H1 (cell line): Measurements from ENCODE around the gene LY6G6D. TPM values are rescaled to one million over a fixed set of nuclear protein-coding genes. Genes with fewer than 3 reads are reported as not detected.

Experiments used
- CTCF ChIA-PET: fragments of 300-600 bp; sonication (Branson Sonifier 250); formaldehyde crosslinking; loops from one replicate; lab custom pipeline; 2021; ENCODE audit not compliant: partially characterized antibody; lab: Charles Lee
- POLR2A ChIA-PET: fragments of 300-600 bp; sonication (Branson Sonifier 250); formaldehyde crosslinking; loops from one replicate; lab custom pipeline; 2021; ENCODE audit warnings: inconsistent platforms; ENCODE audit not compliant: partially characterized antibody; lab: Charles Lee
- DNase-seq, 2 experiments: peaks; one replicate each; pipeline versions ENCODE4 v3.0.0 to v3.0.0-alpha.2; 2010 to 2022; ENCODE audit warnings: low spot score in 2 of 2, low read depth in 1 of 2, mixed read lengths in 1 of 2
- FAIRE-seq: peaks from 2 replicates; lab custom pipeline; 2011; peaks lifted over from hg19 to GRCh38; lab: Jason Lieb, UNC
- H2AFZ ChIP-seq: 2 replicates; pipeline ENCODE4 v1.8.1; 2012; ENCODE audit warnings: low read length, inconsistent platforms
- H2AK5ac ChIP-seq: 2 replicates; pipeline ENCODE4 v1.6.1; 2013; ENCODE audit warnings: low read depth, low read length
- H2BK120ac ChIP-seq: replicated peaks from 2 replicates; pipeline ENCODE3; 2013; ENCODE audit warnings: low read depth, low read length, inconsistent platforms
- H2BK12ac ChIP-seq: 2 replicates; pipeline ENCODE4 v1.6.1; 2013; ENCODE audit warnings: low read depth, low read length
- H2BK15ac ChIP-seq: 2 replicates; pipeline ENCODE4 v1.6.1; 2013; ENCODE audit warnings: low read length
- H2BK20ac ChIP-seq: 2 replicates; pipeline ENCODE4 v1.6.1; 2013; ENCODE audit warnings: low read length
- H2BK5ac ChIP-seq: 2 replicates; pipeline ENCODE4 v1.6.1; 2013; ENCODE audit warnings: low read depth, low read length
- H3K14ac ChIP-seq: 2 replicates; pipeline ENCODE4 v1.6.1; 2013; ENCODE audit warnings: inconsistent platforms; ENCODE audit not compliant: insufficient read length
- H3K18ac ChIP-seq: 2 replicates; pipeline ENCODE4 v1.6.1; 2013; ENCODE audit warnings: low read length; ENCODE audit errors: extremely low read depth
- H3K23ac ChIP-seq: 2 replicates; pipeline ENCODE4 v1.6.1; 2013; ENCODE audit warnings: inconsistent platforms; ENCODE audit not compliant: insufficient read length
- H3K23me2 ChIP-seq: 2 replicates; pipeline ENCODE4 v1.6.1; 2013; ENCODE audit warnings: low read depth, low read length
- H3K27ac ChIP-seq: 2 replicates; pipeline ENCODE4 v1.6.1; 2011; ENCODE audit warnings: low read depth, low read length, inconsistent platforms
- H3K27me3 ChIP-seq, 4 experiments: replicated peaks in 1 of 4; 1 replicate in 1 of 4; 2 replicates in 3 of 4; pipeline versions ENCODE4 v1.6.1 to v1.8.1; 2011 to 2013; ENCODE audit warnings: low read length in 3 of 4, mild to moderate bottlenecking in 3 of 4, inconsistent platforms in 2 of 4, mixed read lengths in 2 of 4, moderate library complexity in 1 of 4; ENCODE audit not compliant: control insufficient read depth in 3 of 4, insufficient read depth in 3 of 4; ENCODE audit errors: extremely low read depth in 1 of 4
- H3K36me3 ChIP-seq, 4 experiments: 2 replicates each; pipeline versions ENCODE4 v1.6.1 to v1.8.1; 2011 to 2013; ENCODE audit warnings: mild to moderate bottlenecking in 4 of 4, low read length in 3 of 4, moderate library complexity in 2 of 4, control low read depth in 1 of 4, inconsistent platforms in 1 of 4; ENCODE audit not compliant: insufficient read depth in 4 of 4, control insufficient read depth in 2 of 4
- H3K4ac ChIP-seq: replicated peaks from 2 replicates; pipeline ENCODE3; 2013; ENCODE audit warnings: low read length, low read depth, mixed read lengths, inconsistent platforms; ENCODE audit not compliant: insufficient read length
- H3K4me1 ChIP-seq, 4 experiments: replicated peaks in 1 of 4; 1 replicate in 1 of 4; 2 replicates in 3 of 4; pipeline versions ENCODE4 v1.6.1 to v1.8.1; 2011 to 2013; ENCODE audit warnings: low read length in 3 of 4, inconsistent platforms in 2 of 4, mixed read lengths in 1 of 4; ENCODE audit not compliant: insufficient read depth in 4 of 4, control insufficient read depth in 3 of 4
- H3K4me2 ChIP-seq, 2 experiments: 2 replicates each; pipeline versions ENCODE4 v1.6.1 to v1.8.1; 2011 to 2013; ENCODE audit warnings: low read depth in 2 of 2, low read length in 2 of 2, control low read depth in 1 of 2, inconsistent platforms in 1 of 2, mild to moderate bottlenecking in 1 of 2; ENCODE audit not compliant: insufficient read depth in 1 of 2
- H3K4me3 ChIP-seq, 4 experiments: fragments of 200-600, 300-600 bp in 1 of 4; sonication (generic), shearing (Covaris generic), sonication (Bioruptor Twin) in 1 of 4; 2 replicates each; pipeline versions ENCODE4 v1.5.1 to v1.8.1; 2011 to 2016; ENCODE audit warnings: low read length in 4 of 4, low read depth in 3 of 4, control low read depth in 2 of 4, inconsistent platforms in 2 of 4, mild to moderate bottlenecking in 2 of 4, mixed read lengths in 1 of 4, moderate library complexity in 1 of 4; ENCODE audit not compliant: insufficient read depth in 2 of 4; ENCODE audit errors: extremely low read depth in 1 of 4
- H3K56ac ChIP-seq: replicated peaks from 2 replicates; pipeline ENCODE3; 2013; ENCODE audit warnings: low read depth, mild to moderate bottlenecking, mixed read lengths, low read length, inconsistent platforms; ENCODE audit not compliant: insufficient read length
- H3K79me1 ChIP-seq: 2 replicates; pipeline ENCODE4 v1.6.1; 2013; ENCODE audit warnings: low read depth, low read length, control low read depth
- H3K79me2 ChIP-seq, 2 experiments: 2 replicates each; pipeline versions ENCODE4 v1.6.1 to v1.8.1; 2012 to 2013; ENCODE audit warnings: low read length in 2 of 2, mild to moderate bottlenecking in 2 of 2, inconsistent platforms in 1 of 2; ENCODE audit not compliant: insufficient read depth in 2 of 2, control insufficient read depth in 1 of 2
- H3K9ac ChIP-seq, 4 experiments: replicated peaks in 1 of 4; 1 replicate in 1 of 4; 2 replicates in 3 of 4; pipeline versions ENCODE4 v1.6.1 to v1.8.1; 2011 to 2013; ENCODE audit warnings: low read depth in 3 of 4, low read length in 3 of 4, control low read depth in 2 of 4, mild to moderate bottlenecking in 2 of 4, moderate library complexity in 2 of 4, inconsistent platforms in 1 of 4; ENCODE audit errors: extremely low read depth in 1 of 4
- H3K9me3 ChIP-seq, 2 experiments: 2 replicates each; pipeline versions ENCODE4 v1.6.1 to v1.8.1; 2012 to 2013; ENCODE audit warnings: mild to moderate bottlenecking in 2 of 2, moderate library complexity in 2 of 2, control low read depth in 1 of 2, inconsistent platforms in 1 of 2, low read depth in 1 of 2, low read length in 1 of 2, mixed read lengths in 1 of 2; ENCODE audit not compliant: insufficient read depth in 2 of 2
- H4K20me1 ChIP-seq, 2 experiments: replicated peaks in 1 of 2; 2 replicates each; pipeline versions ENCODE3 to v1.8.1; 2011 to 2013; ENCODE audit warnings: inconsistent platforms in 2 of 2, low read length in 2 of 2, mild to moderate bottlenecking in 1 of 2; ENCODE audit not compliant: insufficient read depth in 2 of 2, control insufficient read depth in 1 of 2
- H4K5ac ChIP-seq: 2 replicates; pipeline ENCODE4 v1.6.1; 2013; ENCODE audit warnings: low read length, low read depth, mixed read lengths, inconsistent platforms; ENCODE audit not compliant: insufficient read length
- H4K8ac ChIP-seq: 2 replicates; pipeline ENCODE4 v1.8.0; 2013; ENCODE audit warnings: mild to moderate bottlenecking, moderate library complexity, low read length, inconsistent platforms; ENCODE audit not compliant: insufficient read depth; ENCODE audit errors: extremely low read depth
- H4K91ac ChIP-seq: replicated peaks from 2 replicates; pipeline ENCODE3; 2013; ENCODE audit warnings: low read length, mixed read lengths, inconsistent platforms; ENCODE audit not compliant: insufficient read length
- HDAC6 ChIP-seq: IDR thresholded peaks from one replicate; pipeline ENCODE4 v1.7.1; 2012; ENCODE audit warnings: low read depth, mild to moderate bottlenecking, inconsistent platforms, low read length, moderate library complexity
- RAD21 ChIP-seq, 2 experiments: IDR thresholded peaks in 1 of 2; conservative IDR thresholded peaks in 1 of 2; 2 replicates each; pipeline ENCODE4 v1.6.1; 2011; ENCODE audit warnings: low read depth in 2 of 2, low read length in 2 of 2, improper control_type of control experiment in 1 of 2, inconsistent platforms in 1 of 2, mild to moderate bottlenecking in 1 of 2, moderate library complexity in 1 of 2
- SP1 ChIP-seq: IDR thresholded peaks from 2 replicates; pipeline ENCODE4 v1.6.1; 2011; ENCODE audit warnings: low read depth, low read length
- ZNF274 ChIP-seq: IDR thresholded peaks from 2 replicates; pipeline ENCODE4 v1.7.0; 2012; ENCODE audit warnings: low read length, borderline replicate concordance; ENCODE audit errors: extremely low read depth
- WGBS, 2 experiments: shearing (Covaris generic) in 1 of 2; methylation state at CpG; one replicate each; pipeline versions ENCODE4 v1.1.6 to v1.1.7; 2013 to 2015; ENCODE audit warnings: low lambda C conversion rate in 2 of 2, mixed read lengths in 2 of 2, inconsistent platforms in 1 of 2, low coverage in 1 of 2, missing lambda C conversion rate in 1 of 2; ENCODE audit not compliant: insufficient replicate concordance in 2 of 2, insufficient coverage in 1 of 2, insufficient read length in 1 of 2; ENCODE audit errors: extremely low coverage in 1 of 2, missing lambda C conversion rate in 1 of 2; 5-methylcytosine and 5-hydroxymethylcytosine counted together
- polyA plus RNA-seq, 7 experiments: library from polyadenylated mRNA; depleted of rRNA in 3 of 7; stranded (reverse) in 5 of 7; unstranded in 2 of 7; fragments of >200 nt in 5 of 7; fragments of 200-250 nt in 2 of 7; gene quantifications; 1 replicate in 5 of 7; 2 replicates in 1 of 7; 4 replicates in 1 of 7; pipeline versions ENCODE4 v1.2.1 to v1.2.3, GENCODE V29; 2011 to 2013; ENCODE audit warnings: missing spikeins in 2 of 7, mixed read lengths in 2 of 7
- total RNA-seq: library from RNA; stranded (reverse); fragmentation: NEBNext Ultra II Directional; extraction: Animal tissue kit (Norgen Biotek cat#: 25700); gene quantifications from 2 replicates; pipeline ENCODE4 v1.2.1, GENCODE V29; 2021
- TF ChIP-seq, protein P1 (sequence below): IDR thresholded peaks from 2 replicates; pipeline ENCODE4 v1.6.1; 2011; ENCODE audit warnings: low read length, improper control_type of control experiment

The LY6G6D gene
- total and polyA plus RNA-seq, 2 of the 8 experiments (the other 6 are each of a cell fraction or from before 2014, with no cell fraction given): 1.8 TPM; not detected in 1

GRCh38 chr6:31730631-31731086 lies 15.5 kb downstream of the LY6G6D start:
- Histone ChIP-seq H3K4me2 (peak overlapping the region; percentile 31 to 90), H3K27ac (no peak overlapping the region)
- POLR2A ChIA-PET: interaction anchor here (0.6 to 4.2 kb wide), 34 partner anchors 9 to 1241 kb away, joined by 3 to 57 read pairs (median 5); partner anchors contain the start of genes ABHD16A, ATP6V1G2, BAG6 and GPANK1

More at GRCh38 chr6:31730631-31731086, 15.5 kb downstream of the LY6G6D start:
- Histone ChIP-seq H3K9ac (no peak overlapping the region), H3K14ac (no peak overlapping the region), H4K5ac (no peak overlapping the region), H4K20me1 (peaks cover 4 to 5% of the 10 kb centered on the region in 2 experiments), H3K4me3 (peak overlapping the region; percentile 56 to 91 (median 83); a peak in 4 of 8 replicates), H2BK12ac (no peak overlapping the region), H2BK15ac (no peak overlapping the region), H3K23ac (no peak overlapping the region), H2BK20ac (no peak overlapping the region), H4K8ac (no peak overlapping the region), H3K79me2 (peaks cover 0 to 17% of the 10 kb centered on the region in 2 experiments; a peak in 2 of 4 replicates), H3K9me3 (no peaks in the 10 kb centered on the region), H2BK120ac (no peak overlapping the region), H2AFZ (no peak overlapping the region), H3K27me3 (no peaks in the 10 kb centered on the region), H3K56ac (no peak overlapping the region), H2AK5ac (no peak overlapping the region), H3K4ac (no peak overlapping the region), H2BK5ac (no peak overlapping the region), H3K23me2 (peaks cover 11% of the 10 kb centered on the region), H3K79me1 (peaks cover 11% of the 10 kb centered on the region; the same call in 1 of the 2 replicates), H3K4me1 (peaks cover 10 to 19% (median 11%) of the 10 kb centered on the region in 4 experiments), H3K36me3 (peaks cover 10 to 40% (median 33%) of the 10 kb centered on the region in 4 experiments), H3K18ac (no peak overlapping the region), H4K91ac (no peak overlapping the region)
- FAIRE-seq (no peak), DNase-seq (no peak)
- CTCF ChIA-PET: interaction anchor here (0.9 to 8.9 kb wide), 21 partner anchors 9 to 137 kb away, joined by 3 to 89 read pairs (median 7); partner anchors contain the start of genes ABHD16A, C6orf47, LSM2 and LY6G5C
- 94% methylated on average over 11 of the region's 11 CpGs; no CpG with 5 or more reads in 1 of the 2 experiments for WGBS, 2 experiments
- no peak for TF ChIP-seq RAD21 (IDR thresholded peaks at IDR 0.05 in 1 of 2, conservative IDR thresholded peaks at IDR 0.05 in 1 of 2; ENCODE audit: low read depth in 2 of 2, low read length in 2 of 2)
- TF ChIP-seq, protein P1, sequence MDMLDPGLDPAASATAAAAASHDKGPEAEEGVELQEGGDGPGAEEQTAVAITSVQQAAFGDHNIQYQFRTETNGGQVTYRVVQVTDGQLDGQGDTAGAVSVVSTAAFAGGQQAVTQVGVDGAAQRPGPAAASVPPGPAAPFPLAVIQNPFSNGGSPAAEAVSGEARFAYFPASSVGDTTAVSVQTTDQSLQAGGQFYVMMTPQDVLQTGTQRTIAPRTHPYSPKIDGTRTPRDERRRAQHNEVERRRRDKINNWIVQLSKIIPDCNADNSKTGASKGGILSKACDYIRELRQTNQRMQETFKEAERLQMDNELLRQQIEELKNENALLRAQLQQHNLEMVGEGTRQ: no peak
- TF ChIP-seq ZNF274: no peak
- TF ChIP-seq HDAC6: no peak
- TF ChIP-seq SP1: peak; percentile 30; the same call in 1 of the 2 replicates
